ENCODE data around the gene TAF4B.
"Not testable (repeated sequence)": the region's sequence is repeated elsewhere in the genome, so short reads cannot be mapped to it uniquely, and the experiment has no call there.

TAF4B gene

GRCh38 chr18:26242392-26242791 lies 16.1 kb downstream of the TAF4B start:
- not testable (repeated sequence) for DNase-seq

GRCh38 chr18:26245434-26245833 lies 19.2 kb downstream of the TAF4B start:
- DNase-seq: not testable (repeated sequence)

- DNase-seq: no peak
Measured at GRCh38 chr18:26252411-26252810, 26.2 kb downstream of the TAF4B start.

GRCh38 chr18:26254808-26255207 lies 28.6 kb downstream of the TAF4B start:
- DNase-seq: not testable (repeated sequence)

- DNase-seq: no peak
Measured at GRCh38 chr18:26255695-26256622, 29.7 kb downstream of the TAF4B start.

- no peak for DNase-seq
Measured at GRCh38 chr18:26258711-26259110, 32.5 kb downstream of the TAF4B start.

GRCh38 chr18:26259416-26259815 lies 33.2 kb downstream of the TAF4B start:
- DNase-seq: not testable (repeated sequence)

GRCh38 chr18:26262156-26262555 lies 35.9 kb downstream of the TAF4B start:
- DNase-seq: no peak

- no peak for DNase-seq
Measured at GRCh38 chr18:26267357-26267930, 41.2 kb downstream of the TAF4B start.

- no peak for DNase-seq
Measured at GRCh38 chr18:26268454-26268853, 42.2 kb downstream of the TAF4B start.

- DNase-seq: peak; percentile 18
Measured at GRCh38 chr18:26271917-26272549, 45.8 kb downstream of the TAF4B start.

- no peak for DNase-seq
Measured at GRCh38 chr18:26277374-26277773, 51.1 kb downstream of the TAF4B start.

- no peak for DNase-seq
Measured at GRCh38 chr18:26279428-26279827, 53.2 kb downstream of the TAF4B start.

GRCh38 chr18:26286008-26286407 lies 59.8 kb downstream of the TAF4B start:
- no peak for DNase-seq

GRCh38 chr18:26287644-26288043 lies 61.4 kb downstream of the TAF4B start:
- DNase-seq: no peak

GRCh38 chr18:26290385-26290784 lies 64.1 kb downstream of the TAF4B start:
- DNase-seq: no peak

GRCh38 chr18:26293982-26294381 lies 67.7 kb downstream of the TAF4B start:
- DNase-seq: no peak

- DNase-seq: no peak
Measured at GRCh38 chr18:26298107-26298506, 71.9 kb downstream of the TAF4B start.

- no peak for DNase-seq
Measured at GRCh38 chr18:26301681-26302080, 75.4 kb downstream of the TAF4B start.

- DNase-seq: not testable (repeated sequence)
Measured at GRCh38 chr18:26303222-26303621, 77.0 kb downstream of the TAF4B start.

GRCh38 chr18:26304511-26304910 lies 78.3 kb downstream of the TAF4B start:
- DNase-seq: no peak

- peak; percentile 75 for DNase-seq
Measured at GRCh38 chr18:26307161-26307773, 81.0 kb downstream of the TAF4B start.

GRCh38 chr18:26309281-26309680 lies 83.0 kb downstream of the TAF4B start:
- DNase-seq: no peak
